Measurements from ENCODE around the gene GPR87. TPM values are rescaled to one million over a fixed set of nuclear protein-coding genes. Genes with fewer than 3 reads are reported as not detected.
A peak's percentile ranks its signal among the peaks of the same experiment; 100 is the strongest.

GPR87 gene
- total RNA-seq, 1 experiment from 2014 or later = 51.8 TPM

GRCh38 chr3:151309566-151309965 lies 7.1 kb downstream of the GPR87 start:
- ChIA-PET CTCF (interaction anchor here (0.5 to 1.0 kb wide), 5 partner anchors 17 to 549 kb away, joined by 3 to 5 read pairs (median 4); partner anchors contain the start of gene P2RY13), POLR2A (interaction anchor here (1.8 to 8.0 kb wide), 2 partner anchors 6 to 11 kb away, joined by 5 to 341 read pairs; partner anchors contain the start of gene GPR87)
- BruUV-seq (replicated peaks) = no TSS peak
- H3K27me3 Mint-ChIP-seq (ENCODE audit: insufficient read depth, unreplicated experiment) = no peaks in the 10 kb centered on the region
- H3K27ac Mint-ChIP-seq (ENCODE audit: low read depth, unreplicated experiment) = peak overlapping the region; percentile 49
- no peak for DNase-seq (ENCODE audit: unreplicated experiment)
- H3K4me3 Mint-ChIP-seq (ENCODE audit: unreplicated experiment) = peak overlapping the region; percentile 42
- TF ChIP-seq CTCF (IDR thresholded peaks at IDR 0.05; ENCODE audit: unreplicated experiment) = no peak
- H3K9me3 Mint-ChIP-seq (ENCODE audit: unreplicated experiment) = no peaks in the 10 kb centered on the region
- H3K36me3 Mint-ChIP-seq (ENCODE audit: insufficient read depth, unreplicated experiment) = peaks cover 61% of the 10 kb centered on the region
- H3K4me1 Mint-ChIP-seq (ENCODE audit: insufficient read depth, unreplicated experiment) = peaks cover 60% of the 10 kb centered on the region
- intact Hi-C loops (cut with micrococcal nuclease) = no loop called here

GRCh38 chr3:151307583-151308488 lies 8.8 kb downstream of the GPR87 start:
- Mint-ChIP-seq H3K4me1 (ENCODE audit: insufficient read depth, unreplicated experiment) (peaks cover 75% of the 10 kb centered on the region), H3K4me3 (ENCODE audit: unreplicated experiment) (peak overlapping the region; percentile 60), H3K27me3 (ENCODE audit: insufficient read depth, unreplicated experiment) (no peaks in the 10 kb centered on the region), H3K9me3 (ENCODE audit: unreplicated experiment) (no peaks in the 10 kb centered on the region), H3K27ac (ENCODE audit: low read depth, unreplicated experiment) (peak overlapping the region; percentile 79), H3K36me3 (ENCODE audit: insufficient read depth, unreplicated experiment) (peaks cover 58% of the 10 kb centered on the region)
- TF ChIP-seq CTCF (IDR thresholded peaks at IDR 0.05; ENCODE audit: unreplicated experiment) = no peak
- ChIA-PET POLR2A (interaction anchor here (1.7 to 8.0 kb wide), 3 partner anchors 8 to 47 kb away, joined by 3 to 341 read pairs (median 66); partner anchors contain the start of gene GPR87), CTCF (interaction anchor here (0.5 to 5.6 kb wide), 7 partner anchors 6 to 1924 kb away, joined by 3 to 65 read pairs (median 4); partner anchors contain the start of genes GPR87 and P2RY13)
- no peak for DNase-seq (ENCODE audit: unreplicated experiment)
- intact Hi-C loops (cut with micrococcal nuclease) = no loop called here
- no TSS peak for BruUV-seq (replicated peaks)

GRCh38 chr3:151307131-151307530 lies 9.5 kb downstream of the GPR87 start:
- no peak for TF ChIP-seq CTCF (IDR thresholded peaks at IDR 0.05; ENCODE audit: unreplicated experiment)
- no peak for DNase-seq (ENCODE audit: unreplicated experiment)
- intact Hi-C loops (cut with micrococcal nuclease) = no loop called here
- H3K9me3 Mint-ChIP-seq (ENCODE audit: unreplicated experiment) = no peaks in the 10 kb centered on the region
- BruUV-seq (replicated peaks) = no TSS peak
- H3K27ac Mint-ChIP-seq (ENCODE audit: low read depth, unreplicated experiment) = peak overlapping the region; percentile 79
- H3K36me3 Mint-ChIP-seq (ENCODE audit: insufficient read depth, unreplicated experiment) = peaks cover 58% of the 10 kb centered on the region
- CTCF ChIA-PET = interaction anchor here (0.5 to 5.6 kb wide), 9 partner anchors 7 to 139 kb away, joined by 3 to 65 read pairs (median 4); partner anchors contain the start of genes GPR87 and P2RY13
- POLR2A ChIA-PET = interaction anchor here (0.6 to 8.0 kb wide), 7 partner anchors 9 to 331 kb away, joined by 3 to 341 read pairs (median 4); partner anchors contain the start of genes GPR87 and P2RY13
- peak overlapping the region; percentile 60 for H3K4me3 Mint-ChIP-seq (ENCODE audit: unreplicated experiment)
- H3K27me3 Mint-ChIP-seq (ENCODE audit: insufficient read depth, unreplicated experiment) = no peaks in the 10 kb centered on the region
- H3K4me1 Mint-ChIP-seq (ENCODE audit: insufficient read depth, unreplicated experiment) = peaks cover 82% of the 10 kb centered on the region
